Activated T-cell treated with anti-CD3 and anti-CD28 coated beads, Interleukin-2, amount 50 U/mL, for 48 hours (primary cell): ENCODE results near the gene TELO2.

ENCODE experiments used
- DNase-seq, 2 experiments: peaks; one replicate each; pipeline ENCODE4 v3.0.0-alpha.2; 2020

TELO2 gene

GRCh38 chr16:1524366-1524765, 31.2 kb downstream of the TELO2 start:
- no peak for DNase-seq

DNA sequence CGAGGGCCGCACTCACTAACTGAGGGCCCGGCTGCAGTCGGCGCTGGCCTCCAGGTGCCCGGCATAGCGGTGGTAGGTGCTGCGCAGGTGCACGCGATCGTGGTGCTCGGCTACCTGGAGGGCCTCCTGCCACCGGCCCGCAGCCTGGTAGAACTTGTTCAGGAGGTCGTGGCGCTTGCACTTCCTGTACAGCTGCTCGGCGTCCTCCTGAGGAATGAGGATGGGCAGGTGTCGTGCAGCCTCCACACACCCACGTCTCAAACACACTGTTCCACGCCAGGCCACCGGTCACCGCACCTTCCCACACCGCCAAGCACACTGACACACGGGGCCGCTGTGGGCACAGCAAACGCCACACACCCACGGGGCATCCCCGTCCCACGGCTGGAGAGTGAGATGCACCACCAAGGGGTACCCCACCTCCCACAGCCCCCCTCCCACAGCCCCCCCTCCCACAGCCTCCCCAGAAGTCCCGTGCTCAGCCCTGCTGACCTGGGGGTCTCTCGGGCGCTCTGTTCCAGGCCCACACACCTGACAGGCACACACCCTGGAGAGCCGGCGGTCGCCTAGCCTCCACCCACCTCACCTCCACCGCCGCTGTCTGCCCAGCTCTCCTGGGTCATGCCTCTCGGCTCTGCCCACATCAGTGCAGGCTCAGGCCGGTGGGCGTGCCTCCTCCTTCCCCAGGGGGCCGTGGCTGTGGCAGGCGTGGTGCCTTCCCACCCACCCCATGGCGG, 32.9 kb downstream of the TELO2 start:
- peak in 1 of 2 experiments; percentile 48 for DNase-seq

GRCh38 chr16:1526608-1527555, 33.7 kb downstream of the TELO2 start:
- peak in 1 of 2 experiments; percentile 56 for DNase-seq

GRCh38 chr16:1527836-1528811, 35.0 kb downstream of the TELO2 start:
- no peak for DNase-seq

DNA sequence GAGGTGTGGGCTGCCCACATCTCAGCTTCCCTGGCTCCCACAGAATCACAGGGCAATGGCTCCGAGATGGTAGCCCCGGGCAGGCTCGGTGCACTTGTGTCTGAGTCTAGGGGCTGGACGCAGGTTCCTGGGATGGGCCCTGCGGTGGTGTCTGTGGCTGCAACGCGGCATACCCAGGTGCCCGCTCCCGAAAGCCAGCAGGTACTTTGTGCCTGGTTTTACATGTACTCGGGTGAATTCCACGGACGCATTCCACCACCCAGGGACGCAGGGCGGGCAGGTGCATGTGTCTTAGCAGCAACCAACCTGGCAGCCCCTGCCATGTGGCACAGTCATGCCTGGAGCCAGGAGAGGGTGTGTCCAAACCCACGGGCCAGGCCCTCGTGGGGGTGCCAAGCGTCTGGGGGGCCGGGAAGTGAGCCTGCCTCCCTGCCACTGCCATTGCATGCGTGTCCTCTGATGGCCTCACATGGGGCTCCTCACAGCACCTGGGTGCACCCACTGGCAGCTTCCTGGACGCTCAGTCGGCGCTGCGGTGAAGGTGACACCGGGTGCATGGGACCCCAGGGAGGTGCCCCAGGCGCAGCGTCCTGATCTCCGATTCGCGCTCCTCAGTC, 35.9 kb downstream of the TELO2 start:
- DNase-seq = no peak

DNA sequence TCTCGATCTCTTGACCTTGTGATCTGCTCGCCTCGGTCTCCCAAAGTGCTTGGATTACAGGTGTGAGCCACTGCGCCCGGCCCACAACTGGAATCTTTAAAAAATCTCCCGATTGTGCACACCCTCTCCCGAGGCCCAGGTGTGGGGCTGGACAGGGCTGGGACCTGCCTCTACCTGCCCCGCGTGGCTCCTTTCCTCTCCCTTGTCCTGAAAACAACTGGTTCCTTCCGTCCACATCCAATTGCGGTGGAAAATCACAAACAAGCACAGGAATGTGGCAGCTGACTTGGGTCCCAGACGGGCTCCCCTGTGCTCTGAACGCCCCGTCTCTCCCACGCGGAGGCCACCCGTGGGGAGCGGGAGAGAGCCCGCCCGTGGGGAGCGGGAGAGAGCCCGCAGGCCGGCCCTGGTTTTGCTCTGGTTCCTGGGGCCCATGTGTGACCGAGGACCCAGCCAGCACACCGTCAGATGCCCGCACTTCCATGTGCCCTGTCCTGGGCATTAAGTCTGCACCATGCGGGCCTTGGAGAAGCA, 37.3 kb downstream of the TELO2 start:
- DNase-seq = no peak

GRCh38 chr16:1530883-1531637, 37.9 kb downstream of the TELO2 start:
- no peak for DNase-seq

GRCh38 chr16:1531638-1531910, 38.4 kb downstream of the TELO2 start:
- DNase-seq = no peak

GRCh38 chr16:1532081-1532760, 39.1 kb downstream of the TELO2 start:
- DNase-seq = no peak

- no peak for DNase-seq
These were observed 39.6 kb downstream of the TELO2 start for GRCh38 chr16:1532771-1533170.

- DNase-seq = peak in 1 of 2 experiments; percentile 65
These were observed 40.3 kb downstream of the TELO2 start, which contains the start of gene TMEM204 for GRCh38 chr16:1533443-1533951. Gene TMEM204 (plus strand): TSS chr16:1533666. CDS start chr16:1534276, 610 bp downstream.

GRCh38 chr16:1534021-1535020, 41.2 kb downstream of the TELO2 start:
- peak; percentile 60 to 67 for DNase-seq

DNA sequence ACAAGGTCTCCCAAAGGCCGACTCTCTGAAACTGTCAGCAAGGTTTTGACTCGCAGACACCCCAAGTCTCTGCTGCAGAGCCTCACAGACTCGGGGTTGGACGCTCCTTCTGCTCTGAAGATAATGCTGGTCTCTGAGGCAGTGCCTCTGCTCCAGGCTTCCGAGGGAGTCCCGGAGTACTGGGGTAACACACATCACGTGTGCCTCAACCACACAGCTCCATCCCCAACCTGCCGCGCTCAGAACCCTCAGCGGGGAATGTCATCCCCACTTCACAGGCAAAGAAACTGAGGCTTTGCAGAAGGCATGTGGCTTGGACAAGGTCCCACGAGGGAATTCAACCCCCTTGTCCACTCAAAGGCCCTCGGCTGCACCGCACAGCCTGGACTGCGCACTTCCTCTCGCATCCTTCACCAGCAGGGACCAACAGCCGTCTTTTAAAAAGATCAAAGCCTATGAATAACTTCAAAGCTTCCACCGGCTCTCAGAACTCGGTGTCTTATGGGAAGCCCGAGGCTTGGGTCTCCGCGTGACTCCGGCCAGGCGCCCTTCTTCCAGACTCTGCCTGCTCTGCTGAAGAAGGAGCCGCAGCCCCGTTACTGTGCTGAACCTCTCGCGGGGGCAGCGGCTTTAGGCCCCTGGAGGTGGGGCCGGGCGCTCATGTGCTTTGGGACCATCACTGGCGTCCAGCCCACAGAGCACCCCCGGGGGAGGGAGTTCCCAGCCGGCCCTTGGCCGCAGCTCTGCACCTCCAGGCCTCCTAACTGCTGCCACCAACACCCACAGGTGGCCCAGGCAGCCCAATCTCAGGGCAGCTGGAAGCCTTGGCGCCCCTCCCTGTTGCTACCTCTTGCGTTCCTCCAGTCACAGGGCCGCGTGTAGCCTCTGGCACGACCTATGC, 42.5 kb downstream of the TELO2 start:
- peak; percentile 65 to 67 for DNase-seq

DNA sequence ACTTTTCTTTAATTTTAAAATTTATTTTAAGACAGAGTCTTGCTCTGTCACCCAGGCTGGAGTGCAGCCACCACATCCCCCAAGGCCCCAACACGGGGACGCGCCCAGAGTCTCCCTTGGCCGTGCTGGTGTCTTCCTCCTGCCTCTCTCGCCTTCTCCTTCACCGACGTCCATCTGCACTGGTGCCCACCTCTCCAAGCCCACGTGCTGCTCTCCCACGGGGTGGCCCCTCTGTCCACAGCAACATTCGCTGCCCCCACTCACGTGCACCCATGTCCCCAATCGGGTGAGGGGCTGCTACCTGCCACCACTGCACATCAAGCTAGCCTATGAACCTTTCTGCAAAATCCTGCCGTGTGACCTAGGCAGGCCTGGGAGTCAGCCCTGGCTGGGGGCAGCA, 43.4 kb downstream of the TELO2 start:
- DNase-seq = no peak

DNA sequence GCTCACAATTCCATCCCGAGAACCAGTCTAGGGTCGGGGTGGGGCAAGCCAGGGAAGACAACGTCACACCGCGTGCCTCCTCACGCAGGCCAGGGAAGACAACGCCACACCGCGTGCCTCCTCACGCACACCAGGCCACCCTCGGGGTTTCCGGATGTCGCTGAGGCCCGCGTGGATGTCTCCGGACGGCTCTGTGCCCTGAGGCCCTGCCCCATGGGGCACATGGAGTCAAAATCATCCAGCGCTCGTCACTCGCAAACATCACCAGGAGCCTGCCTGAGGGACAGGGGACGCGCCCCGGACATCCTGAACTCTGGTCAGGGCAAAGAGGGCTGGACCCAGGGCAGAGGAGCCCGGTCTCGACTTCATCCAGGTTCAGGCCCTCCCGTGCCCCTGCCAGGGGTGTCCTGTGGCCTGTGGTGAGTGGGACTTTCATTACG, 44.0 kb downstream of the TELO2 start:
- DNase-seq = no peak

GRCh38 chr16:1537763-1538289, 44.7 kb downstream of the TELO2 start:
- DNase-seq = peak; percentile 58 to 62

DNA sequence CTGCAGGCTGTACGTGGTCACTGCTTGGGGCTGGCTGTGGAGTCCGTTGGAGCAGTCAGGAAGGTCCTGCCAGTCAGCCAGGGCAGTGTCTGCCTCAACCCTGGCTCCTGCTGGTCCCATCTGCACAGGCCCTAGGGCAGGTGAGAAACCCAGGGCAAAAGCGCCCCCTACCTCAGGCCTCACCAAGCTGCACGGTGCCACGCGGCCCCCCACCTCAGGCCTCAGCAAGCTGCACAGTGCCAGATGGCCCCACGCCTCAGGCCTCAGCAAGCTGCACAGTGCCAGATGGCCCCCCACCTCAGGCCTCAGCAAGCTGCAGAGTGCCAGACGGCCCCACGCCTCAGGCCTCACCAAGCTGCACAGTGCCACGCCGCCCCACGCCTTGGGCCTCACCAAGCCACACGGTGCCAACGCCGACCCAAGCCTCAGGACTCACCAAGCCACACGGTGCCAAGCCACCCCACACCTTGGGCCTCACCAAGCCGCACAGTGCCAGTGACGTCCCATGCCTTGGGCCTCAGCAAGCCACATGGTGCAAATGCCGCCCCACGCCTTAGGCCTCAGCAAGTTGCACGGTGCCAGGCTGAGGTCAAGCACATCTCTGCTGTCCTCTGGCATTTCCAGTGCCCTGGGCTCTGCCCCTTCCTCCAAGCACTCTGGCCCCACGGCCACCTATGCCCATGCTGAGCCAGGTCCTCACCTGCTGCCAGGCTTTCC, 45.8 kb downstream of the TELO2 start:
- DNase-seq = peak; percentile 51 to 60
